AG08395 (cell line): ENCODE measurements around the gene ZCCHC3.

Experiments used
- DNase-seq: peaks from one replicate; pipeline ENCODE4 v3.0.0; 2012; ENCODE audit warnings: mixed read lengths, low spot score

Gene ZCCHC3

DNA sequence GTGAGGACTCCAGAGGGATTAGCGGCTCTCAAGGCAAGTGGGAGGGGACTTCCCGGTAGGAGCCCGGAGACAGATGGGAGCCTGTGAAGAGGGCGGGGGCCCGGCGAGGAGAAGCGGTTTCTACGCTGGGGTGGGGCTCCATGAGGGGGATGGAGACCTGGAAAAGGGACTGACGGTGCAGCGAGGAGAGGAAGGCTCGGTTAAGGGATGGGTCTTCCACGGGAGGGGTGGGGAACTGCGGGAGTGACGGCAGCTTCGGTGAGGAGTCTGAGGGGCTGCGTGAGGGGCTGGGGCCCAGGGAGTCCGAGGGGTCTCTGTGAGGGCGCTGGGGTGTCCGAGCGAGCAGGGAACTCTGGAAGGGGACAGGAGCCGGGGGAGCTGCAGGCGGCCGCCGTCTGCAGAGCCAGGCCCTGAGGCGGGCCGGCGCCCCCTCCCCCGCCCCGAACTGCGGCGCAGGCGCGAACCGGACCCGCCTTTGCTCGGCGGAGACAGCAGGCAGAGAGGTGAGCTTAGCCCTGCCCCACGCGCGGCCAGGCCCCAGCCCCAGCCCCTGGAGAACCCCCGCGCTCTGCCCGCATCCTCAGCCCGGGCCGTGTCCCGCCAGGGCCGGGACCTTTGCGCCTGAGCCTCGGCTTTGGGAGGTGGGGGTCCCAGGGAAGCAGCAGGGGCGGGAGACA lies 49.4 kb downstream of the ZCCHC3 start, which contains the start of gene NRSN2:
Gene NRSN2 (plus strand): TSS at position 472 of the 677 bp plus-strand sequence. CDS start 2,533 bp downstream, outside the sequence.
- peak; percentile 89 for DNase-seq

DNA sequence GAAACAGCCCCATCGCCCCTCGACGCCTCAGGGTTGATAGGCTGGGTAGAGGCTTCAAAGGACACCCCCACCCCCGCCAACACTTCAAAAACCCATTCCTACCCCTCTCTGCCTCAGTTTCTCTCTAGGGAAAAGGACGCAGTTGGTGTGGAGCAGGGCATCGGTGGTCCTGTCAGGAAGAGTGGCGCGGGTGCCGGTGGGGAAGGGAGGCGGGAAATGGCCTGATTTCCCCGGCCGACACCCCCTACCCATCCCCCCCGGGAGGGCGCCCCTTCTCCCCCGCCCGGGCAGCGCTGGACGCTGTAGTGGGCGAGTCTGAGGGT lies 49.9 kb downstream of the ZCCHC3 start:
- no peak for DNase-seq

DNA sequence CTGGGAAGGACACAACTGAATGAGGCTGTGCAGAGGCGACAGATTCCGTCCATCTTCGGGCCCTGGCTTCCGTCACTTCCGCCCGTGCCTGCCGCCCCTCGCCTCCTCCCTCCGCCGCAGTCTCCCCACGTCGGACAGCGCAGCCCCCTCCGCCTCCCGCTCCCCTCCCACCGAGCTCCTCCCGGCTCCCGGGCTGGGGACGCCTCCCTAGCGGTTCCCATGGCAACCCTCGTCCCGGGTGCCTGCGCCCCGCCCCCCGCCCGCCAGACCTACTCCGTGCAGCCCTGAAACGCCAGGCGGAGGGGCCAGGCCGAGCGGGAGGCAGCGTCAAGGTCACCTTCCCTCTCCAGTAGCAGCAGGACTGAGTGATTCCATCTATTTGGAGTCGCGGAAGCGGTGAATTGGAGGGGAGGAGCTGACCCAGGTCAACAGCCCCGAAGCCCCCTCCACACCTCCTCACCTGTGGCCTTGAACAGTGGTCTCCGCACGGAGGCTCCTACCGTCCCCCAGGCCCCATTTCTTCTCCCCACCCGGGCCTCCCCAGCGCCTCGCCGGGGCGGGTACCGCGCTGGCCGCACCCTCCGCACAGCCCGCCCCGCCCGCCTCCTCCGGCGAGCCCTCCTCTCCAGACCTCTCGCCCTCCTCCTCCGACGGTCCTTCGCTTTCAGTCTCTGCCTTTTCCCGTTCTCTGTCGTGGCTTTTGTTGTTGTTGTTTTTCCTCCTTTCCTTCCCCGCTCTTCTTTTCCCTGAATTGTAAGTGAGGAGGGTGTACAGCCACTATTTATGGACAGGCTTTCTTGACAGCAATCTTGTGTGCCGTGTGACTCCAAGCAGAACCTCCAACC lies 50.5 kb downstream of the ZCCHC3 start:
- peak; percentile 99 for DNase-seq

DNA sequence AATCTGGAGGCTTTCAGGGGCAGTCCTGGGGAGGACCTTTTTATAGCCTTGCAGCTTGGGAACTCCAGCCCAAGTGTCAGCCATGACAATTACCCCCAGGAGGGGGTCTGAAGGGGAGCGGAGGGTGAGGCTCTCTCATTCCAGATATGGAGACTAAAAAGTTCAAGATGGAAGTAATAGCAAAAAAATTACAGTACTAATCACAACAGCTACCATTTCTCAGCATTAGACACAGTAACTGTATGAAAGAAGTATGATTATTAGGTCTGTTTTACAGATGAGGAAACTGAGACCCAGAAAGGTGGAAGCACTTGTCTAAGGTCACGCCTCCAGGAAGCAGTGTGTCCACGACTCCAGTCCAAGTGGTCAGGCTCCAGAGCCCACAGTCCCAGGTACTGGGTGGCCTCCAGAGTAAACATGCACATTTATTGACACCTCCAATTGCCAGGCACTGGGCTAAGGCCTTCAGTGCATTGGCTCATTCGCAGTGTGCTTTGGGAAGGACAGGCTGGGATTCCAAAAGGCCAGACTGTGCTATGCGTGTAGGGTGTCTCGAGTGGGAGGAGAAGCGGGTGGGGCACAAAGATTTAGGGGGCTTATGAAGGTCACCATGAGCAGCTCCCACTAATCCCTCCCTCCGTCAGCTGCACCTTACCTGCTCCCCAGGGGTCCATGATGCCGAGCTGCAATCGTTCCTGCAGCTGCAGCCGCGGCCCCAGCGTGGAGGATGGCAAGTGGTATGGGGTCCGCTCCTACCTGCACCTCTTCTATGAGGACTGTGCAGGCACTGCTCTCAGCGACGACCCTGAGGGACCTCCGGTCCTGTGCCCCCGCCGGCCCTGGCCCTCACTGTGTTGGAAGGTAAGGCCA lies 51.8 kb downstream of the ZCCHC3 start:
- no peak for DNase-seq
